DMS 273 (cell line): Measurements from ENCODE around the gene AP4M1.
A peak's percentile ranks its signal among the peaks of the same experiment; 100 is the strongest.

Experiments used
- DNase-seq: peaks from one replicate; lab custom pipeline; 2025; ENCODE audit not compliant: unreplicated experiment; lab: John Stamatoyannopoulos, UW

Gene AP4M1

GRCh38 chr7:100107125-100107737, 5.8 kb downstream of the AP4M1 start:
- no peak for DNase-seq

- no peak for DNase-seq
Measured at GRCh38 chr7:100107890-100108289, 6.4 kb downstream of the AP4M1 start.

GRCh38 chr7:100109521-100110163, 8.2 kb downstream of the AP4M1 start:
- DNase-seq = no peak

DNA sequence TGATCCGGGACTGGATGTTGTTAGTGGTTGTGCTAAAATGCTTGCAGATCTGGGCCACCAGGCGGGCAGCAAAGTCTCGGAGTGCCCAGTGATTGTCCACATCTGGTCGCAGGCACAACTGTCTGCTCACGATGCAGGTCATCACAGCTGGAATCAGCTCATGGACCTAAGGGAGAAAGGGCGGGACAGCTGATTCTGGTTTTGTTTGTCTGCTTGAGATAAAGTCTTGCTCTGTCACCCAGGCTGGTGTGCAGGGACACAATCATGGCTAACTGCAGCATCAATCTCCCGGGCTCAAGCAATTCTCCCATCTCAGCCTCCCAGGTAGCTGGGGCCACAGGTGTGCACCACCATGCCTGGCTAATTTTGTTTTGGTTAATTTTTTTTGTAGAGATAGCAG, 9.7 kb downstream of the AP4M1 start:
- DNase-seq = no peak

- DNase-seq = no peak
Measured at GRCh38 chr7:100111914-100112313, 10.5 kb downstream of the AP4M1 start.

GRCh38 chr7:100115026-100115425, 13.6 kb downstream of the AP4M1 start:
- DNase-seq = no peak

DNA sequence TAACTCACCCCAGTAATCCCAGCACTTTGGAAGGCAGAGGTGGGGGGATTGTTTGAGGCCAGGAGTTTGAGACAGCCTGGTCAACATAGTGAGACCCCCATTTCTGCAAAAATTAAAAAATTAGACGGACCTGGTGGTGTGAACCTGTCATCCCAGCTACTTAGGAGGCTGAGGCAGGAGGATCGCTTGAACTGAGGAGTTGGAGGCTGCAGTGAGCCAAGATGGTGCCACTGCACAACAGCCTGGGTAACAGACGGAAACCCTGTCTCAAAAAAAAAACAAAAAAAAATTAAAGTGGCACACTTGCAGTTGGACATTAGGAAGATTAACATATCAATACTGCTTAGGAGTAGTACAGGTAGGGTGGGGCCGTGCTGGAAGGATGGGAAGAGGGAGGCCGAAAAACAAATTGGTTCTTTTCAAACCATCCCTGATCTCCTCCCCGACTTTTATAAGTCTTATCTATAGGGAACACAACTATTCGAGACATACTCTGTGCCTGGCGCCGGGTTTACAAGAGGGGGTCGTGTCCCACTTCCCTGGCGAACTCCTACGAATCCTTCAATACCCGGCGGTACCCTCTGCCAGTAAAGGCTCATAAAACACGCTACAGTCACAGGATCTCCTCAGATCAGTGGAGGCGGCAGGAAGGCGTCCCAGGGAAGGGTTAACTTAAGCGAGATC, 17.1 kb downstream of the AP4M1 start:
- DNase-seq = no peak

GRCh38 chr7:100119072-100119969, 17.9 kb downstream of the AP4M1 start, which contains the start of the genes CNPY4 and TAF6:
CNPY4 (plus strand) TSS chr7:100119634; CDS start chr7:100119745, 111 bp downstream.
TAF6 (minus strand) TSS chr7:100119358; CDS start chr7:100114209, 5,149 bp downstream.
- DNase-seq = peak; percentile 99

DNA sequence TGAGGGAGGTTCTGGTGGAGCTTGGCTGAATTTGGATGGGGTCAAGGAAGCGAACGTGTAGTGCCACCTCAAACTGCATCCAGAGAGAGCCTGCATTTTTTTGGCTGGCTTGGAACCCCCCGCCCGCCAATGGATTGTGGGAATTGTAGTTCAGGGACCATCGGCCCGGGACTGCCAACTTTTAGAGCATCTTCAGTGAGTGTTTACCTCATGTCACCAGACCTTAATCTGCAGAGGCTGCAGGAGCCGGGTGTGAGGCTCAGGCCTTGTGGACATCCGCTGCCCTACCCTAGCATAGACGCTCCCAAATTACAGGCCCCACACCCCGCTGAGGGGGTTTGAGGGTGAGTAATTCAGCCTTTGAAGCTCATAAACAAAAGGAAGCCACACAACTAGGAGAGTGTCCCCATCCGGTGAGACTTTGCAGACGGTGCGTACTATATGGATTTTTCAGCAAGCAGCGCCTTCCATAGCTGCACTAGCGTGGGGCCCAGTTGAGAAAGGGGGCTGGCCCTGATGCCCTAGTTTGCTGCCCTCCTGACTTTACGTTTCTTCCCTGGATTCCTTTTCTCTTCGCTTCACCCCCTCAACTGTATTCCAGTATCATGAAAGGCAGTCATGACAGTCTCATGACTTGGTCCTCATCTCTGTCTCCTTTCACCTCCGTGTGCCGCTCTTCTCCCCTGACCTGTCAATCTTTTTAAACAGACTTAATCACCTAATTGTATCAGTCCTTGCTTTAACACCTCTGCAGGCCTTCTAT, 18.7 kb downstream of the AP4M1 start:
- DNase-seq = peak; percentile 92

DNA sequence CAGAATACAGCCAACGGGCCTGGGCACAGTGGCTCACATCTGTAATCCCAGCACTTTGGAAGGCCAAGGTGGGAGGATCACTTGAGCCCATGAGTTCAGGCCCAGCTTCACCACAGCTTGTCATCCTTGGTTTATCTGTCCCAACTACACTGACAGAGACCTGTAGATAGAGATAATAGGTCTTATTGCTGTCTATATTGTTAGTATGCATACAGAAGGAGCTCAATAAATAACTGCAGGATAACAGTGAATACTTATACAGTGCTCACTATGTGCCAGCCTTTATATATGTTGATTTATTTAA, 19.2 kb downstream of the AP4M1 start:
- DNase-seq = no peak

DNA sequence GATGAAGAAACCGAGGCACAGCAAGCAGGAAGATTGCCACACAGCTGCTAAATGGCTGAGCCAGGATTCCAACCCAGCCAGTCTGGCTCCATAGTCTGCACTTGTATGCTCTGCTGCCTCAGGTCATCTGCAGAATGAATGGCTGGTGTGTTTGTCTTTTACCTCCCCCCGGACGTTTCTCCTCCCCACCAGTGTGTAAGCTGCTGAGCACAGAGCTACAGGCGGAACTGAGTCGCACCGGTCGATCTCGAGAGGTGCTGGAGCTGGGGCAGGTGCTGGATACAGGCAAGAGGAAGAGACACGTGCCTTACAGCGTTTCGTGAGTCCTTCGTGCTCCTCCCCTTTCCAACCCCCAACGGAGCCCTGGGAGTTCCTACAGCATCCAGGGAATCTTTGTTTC, 20.6 kb downstream of the AP4M1 start:
- no peak for DNase-seq

DNA sequence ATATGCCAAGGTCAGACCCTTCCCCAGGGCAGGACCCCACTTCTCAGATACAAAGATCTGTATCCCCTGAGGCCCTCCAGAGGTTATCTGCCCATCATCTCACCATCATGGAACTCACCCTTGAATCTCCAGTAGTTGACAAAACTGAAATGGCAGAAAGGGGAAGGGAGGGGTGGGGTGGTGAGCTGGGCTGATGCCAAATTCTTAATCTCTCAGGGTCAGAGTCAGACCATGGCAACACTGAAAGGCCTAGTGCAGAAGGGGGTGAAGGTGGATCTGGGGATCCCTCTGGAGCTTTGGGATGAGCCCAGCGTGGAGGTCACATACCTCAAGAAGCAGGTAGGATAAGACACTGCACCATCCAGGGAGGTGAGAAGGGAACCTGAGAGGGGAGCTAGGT, 21.1 kb downstream of the AP4M1 start:
- no peak for DNase-seq

DNA sequence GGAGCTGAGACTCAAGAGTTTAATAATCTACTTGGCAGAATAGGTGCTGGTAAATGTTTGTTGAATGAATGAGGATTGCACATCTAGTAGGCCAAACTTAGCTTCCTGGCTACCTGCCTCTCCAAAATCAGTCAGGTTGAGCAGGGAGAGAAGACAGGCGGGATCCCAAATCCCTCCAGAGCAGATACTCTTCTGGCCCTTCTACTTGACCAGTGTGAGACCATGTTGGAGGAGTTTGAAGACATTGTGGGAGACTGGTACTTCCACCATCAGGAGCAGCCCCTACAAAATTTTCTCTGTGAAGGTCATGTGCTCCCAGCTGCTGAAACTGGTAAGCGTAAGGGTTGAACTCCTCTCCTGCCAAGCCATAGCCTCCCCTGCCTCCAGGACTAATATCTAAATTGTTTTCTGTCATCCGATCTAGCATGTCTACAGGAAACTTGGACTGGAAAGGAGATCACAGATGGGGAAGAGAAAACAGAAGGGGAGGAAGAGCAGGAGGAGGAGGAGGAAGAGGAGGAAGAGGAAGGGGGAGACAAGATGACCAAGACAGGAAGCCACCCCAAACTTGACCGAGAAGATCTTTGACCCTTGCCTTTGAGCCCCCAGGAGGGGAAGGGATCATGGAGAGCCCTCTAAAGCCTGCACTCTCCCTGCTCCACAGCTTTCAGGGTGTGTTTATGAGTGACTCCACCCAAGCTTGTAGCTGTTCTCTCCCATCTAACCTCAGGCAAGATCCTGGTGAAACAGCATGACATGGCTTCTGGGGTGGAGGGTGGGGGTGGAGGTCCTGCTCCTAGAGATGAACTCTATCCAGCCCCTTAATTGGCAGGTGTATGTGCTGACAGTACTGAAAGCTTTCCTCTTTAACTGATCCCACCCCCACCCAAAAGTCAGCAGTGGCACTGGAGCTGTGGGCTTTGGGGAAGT, 23.1 kb downstream of the AP4M1 start:
- DNase-seq = no peak

DNA sequence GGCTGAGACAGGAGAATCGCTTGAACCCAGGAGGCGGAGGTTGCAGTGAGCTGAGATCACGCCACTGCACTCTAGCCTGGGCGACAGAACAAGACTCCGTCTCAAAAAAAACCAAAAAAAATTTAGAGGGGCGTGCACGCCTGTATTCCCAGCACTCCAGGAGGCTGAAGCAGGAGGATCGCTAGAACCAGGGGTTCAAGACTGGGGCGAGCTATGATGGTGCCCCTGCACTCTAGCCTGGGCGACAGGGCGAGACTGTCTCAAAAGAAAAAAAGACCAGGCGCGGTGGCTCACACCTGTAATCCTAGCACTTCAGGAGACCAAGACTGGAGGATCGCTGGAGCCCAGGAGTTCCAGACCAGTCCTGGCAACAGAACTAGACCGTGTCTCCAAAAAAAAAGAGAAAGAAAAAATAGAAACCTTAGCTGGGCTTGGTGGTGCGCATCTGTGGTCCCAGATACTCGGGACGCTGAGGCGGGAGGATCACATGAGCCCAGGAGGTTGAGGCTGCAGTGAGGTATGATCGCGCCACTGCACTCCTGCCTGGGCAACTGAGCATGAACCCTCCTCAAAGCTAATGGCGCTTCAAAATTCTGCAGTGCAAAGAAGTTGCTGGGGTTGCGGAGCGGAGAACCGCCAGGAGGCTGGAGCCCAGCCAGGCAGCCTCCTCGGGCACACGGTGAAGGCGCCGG, 24.9 kb downstream of the AP4M1 start:
- DNase-seq = no peak

DNA sequence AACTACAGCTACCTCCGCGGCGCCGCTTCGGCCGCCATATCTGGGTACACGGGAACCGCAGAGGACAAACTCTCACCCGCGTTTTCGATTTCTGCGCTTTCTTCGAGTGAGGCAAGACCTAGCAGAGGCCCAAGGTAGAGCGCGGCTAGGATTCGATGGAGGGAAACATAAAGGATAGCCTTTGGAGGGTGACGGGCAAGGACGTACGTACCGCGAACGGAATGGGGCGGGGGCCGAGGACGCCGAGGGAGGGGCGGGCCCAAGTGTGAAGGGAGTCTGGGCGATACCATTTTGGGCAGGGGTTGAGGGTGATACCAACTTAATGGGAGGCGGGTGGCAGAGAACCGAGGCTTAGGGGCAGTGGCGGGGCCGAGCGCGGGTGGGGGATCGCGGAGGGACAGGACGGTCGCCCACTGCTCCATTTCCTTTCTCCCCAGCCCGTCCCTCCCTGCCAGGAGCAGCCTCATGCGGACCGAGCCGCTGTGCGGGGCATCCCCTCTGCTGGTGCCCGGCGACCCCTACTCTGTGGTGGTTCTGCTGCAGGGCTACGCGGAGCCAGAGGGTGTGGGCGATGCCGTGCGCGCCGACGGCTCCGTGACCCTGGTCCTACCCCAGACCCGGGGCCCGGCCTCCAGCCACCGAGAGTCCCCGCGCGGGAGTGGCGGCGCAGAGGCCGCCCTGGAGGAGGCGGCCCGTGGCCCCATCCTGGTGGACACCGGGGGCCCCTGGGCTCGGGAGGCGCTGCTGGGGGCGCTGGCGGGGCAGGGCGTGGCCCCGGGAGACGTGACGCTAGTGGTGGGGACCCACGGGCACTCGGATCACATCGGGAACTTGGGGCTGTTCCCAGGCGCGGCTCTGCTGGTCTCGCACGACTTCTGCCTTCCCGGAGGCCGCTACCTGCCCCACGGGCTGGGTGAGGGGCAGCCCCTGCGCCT, 25.8 kb downstream of the AP4M1 start, which contains the start of gene MBLAC1:
Gene MBLAC1, plus strand, starts transcription at position 37 of the 935 bp plus-strand sequence. Its CDS starts 429 bp downstream, at position 466.
- DNase-seq = peak; percentile 98

- peak; percentile 58 for DNase-seq
Measured at GRCh38 chr7:100127866-100128636, 26.6 kb downstream of the AP4M1 start.

DNA sequence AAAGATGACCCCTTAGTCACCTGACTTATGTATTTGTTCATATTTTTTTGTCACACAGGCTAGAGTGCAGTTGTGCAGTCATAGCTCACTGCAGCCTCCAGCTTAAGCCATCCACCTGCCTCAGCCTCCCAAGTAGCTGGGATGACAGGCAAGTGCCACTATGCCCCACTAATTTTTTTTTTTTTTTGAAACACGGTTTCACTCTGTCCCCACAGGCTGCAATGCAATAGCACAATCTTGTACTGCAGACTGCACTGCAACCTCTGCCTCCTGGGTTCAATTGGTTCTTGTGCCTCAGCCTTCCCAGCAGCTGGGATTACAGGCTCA, 27.2 kb downstream of the AP4M1 start:
- DNase-seq = no peak
